ENCODE results near the gene PTTG1IP. TPM values are rescaled to one million over a fixed set of nuclear protein-coding genes. Genes with fewer than 3 reads are reported as not detected.

The PTTG1IP gene
- total and polyA plus RNA-seq, 10 of the 15 experiments (the other 5 are each of a cell fraction or from before 2014, with no cell fraction given), result 2.4 to 56.4 (median 44.4) TPM

Other genes starting within 250 kb of the PTTG1IP start
Only the 7 nearest of the 14 such genes appear.
- gene KRTAP12-1, start 191.5 kb downstream of the PTTG1IP start, total RNA-seq (2014; rRNA removed), result not detected in 2 replicates
- not detected in 2 replicates for gene KRTAP12-1, start 191.5 kb downstream of the PTTG1IP start, total RNA-seq (2014; rRNA removed; fragmentation: Illumina TruSeq; extraction: Trizol)
- not detected in 2 replicates for gene KRTAP12-1, start 191.5 kb downstream of the PTTG1IP start, total RNA-seq (2021)
- gene KRTAP12-1, start 191.5 kb downstream of the PTTG1IP start, polyA plus RNA-seq (2011; rRNA removed), result not detected in 2 replicates
- not detected in 2 replicates for gene KRTAP12-1, start 191.5 kb downstream of the PTTG1IP start, polyA plus RNA-seq (2014; fragmentation: Illumina TruSeq; extraction: Trizol)
- gene KRTAP12-1, start 191.5 kb downstream of the PTTG1IP start, polyA plus RNA-seq (2014; fragmentation: Nextera tagmentation; extraction: Ambion mirVana), result not detected
- gene KRTAP12-1, start 191.5 kb downstream of the PTTG1IP start, polyA plus RNA-seq (2014; rRNA removed), result not detected in 2 replicates
- not detected for gene KRTAP12-1, start 191.5 kb downstream of the PTTG1IP start, polyA plus RNA-seq (2016; fragmentation: Nextera tagmentation; extraction: Ambion mirVana)
- gene KRTAP10-12, start 176.5 kb downstream of the PTTG1IP start, total RNA-seq (2014; rRNA removed), result not detected in 2 replicates
- not detected in 2 replicates for gene KRTAP10-12, start 176.5 kb downstream of the PTTG1IP start, total RNA-seq (2014; rRNA removed; fragmentation: Illumina TruSeq; extraction: Trizol)
- gene KRTAP10-12, start 176.5 kb downstream of the PTTG1IP start, total RNA-seq (2021), result not detected in 2 replicates
- not detected in 2 replicates for gene KRTAP10-12, start 176.5 kb downstream of the PTTG1IP start, polyA plus RNA-seq (2011; rRNA removed)
- not detected in 2 replicates for gene KRTAP10-12, start 176.5 kb downstream of the PTTG1IP start, polyA plus RNA-seq (2014; fragmentation: Illumina TruSeq; extraction: Trizol)
- not detected for gene KRTAP10-12, start 176.5 kb downstream of the PTTG1IP start, polyA plus RNA-seq (2014; fragmentation: Nextera tagmentation; extraction: Ambion mirVana)
- gene KRTAP10-12, start 176.5 kb downstream of the PTTG1IP start, polyA plus RNA-seq (2014; rRNA removed), result not detected in 2 replicates
- gene KRTAP10-12, start 176.5 kb downstream of the PTTG1IP start, polyA plus RNA-seq (2016; fragmentation: Nextera tagmentation; extraction: Ambion mirVana), result not detected
- not detected in 2 replicates for gene TSPEAR, start 162.1 kb downstream of the PTTG1IP start, total RNA-seq (2014; rRNA removed)
- gene TSPEAR, start 162.1 kb downstream of the PTTG1IP start, total RNA-seq (2014; rRNA removed; fragmentation: Illumina TruSeq; extraction: Trizol), result not detected in 2 replicates
- gene TSPEAR, start 162.1 kb downstream of the PTTG1IP start, total RNA-seq (2021), result not detected in 2 replicates
- gene TSPEAR, start 162.1 kb downstream of the PTTG1IP start, polyA plus RNA-seq (2011; rRNA removed), result not detected in 2 replicates
- not detected in 2 replicates for gene TSPEAR, start 162.1 kb downstream of the PTTG1IP start, polyA plus RNA-seq (2014; fragmentation: Illumina TruSeq; extraction: Trizol)
- gene TSPEAR, start 162.1 kb downstream of the PTTG1IP start, polyA plus RNA-seq (2014; fragmentation: Nextera tagmentation; extraction: Ambion mirVana), result not detected
- gene TSPEAR, start 162.1 kb downstream of the PTTG1IP start, polyA plus RNA-seq (2014; rRNA removed), result not detected in 2 replicates
- gene TSPEAR, start 162.1 kb downstream of the PTTG1IP start, polyA plus RNA-seq (2016; fragmentation: Nextera tagmentation; extraction: Ambion mirVana), result not detected
- 75.6 and 82.3 TPM in 2 replicates for gene UBE2G2, start 71.9 kb downstream of the PTTG1IP start, total RNA-seq (2014; rRNA removed)
- gene UBE2G2, start 71.9 kb downstream of the PTTG1IP start, total RNA-seq (2014; rRNA removed; fragmentation: Illumina TruSeq; extraction: Trizol), result 62.4 and 66.1 TPM in 2 replicates
- 71.0 and 76.1 TPM in 2 replicates for gene UBE2G2, start 71.9 kb downstream of the PTTG1IP start, total RNA-seq (2021)
- 101 and 102 TPM in 2 replicates for gene UBE2G2, start 71.9 kb downstream of the PTTG1IP start, polyA plus RNA-seq (2011; rRNA removed)
- gene UBE2G2, start 71.9 kb downstream of the PTTG1IP start, polyA plus RNA-seq (2014; fragmentation: Illumina TruSeq; extraction: Trizol), result 93.5 and 94.7 TPM in 2 replicates
- 10 to 100 TPM; 27.0 to 32.0 TPM for gene UBE2G2, start 71.9 kb downstream of the PTTG1IP start, polyA plus RNA-seq (2014; fragmentation: Nextera tagmentation; extraction: Ambion mirVana)
- 116 and 139 TPM in 2 replicates for gene UBE2G2, start 71.9 kb downstream of the PTTG1IP start, polyA plus RNA-seq (2014; rRNA removed)
- 10 to 100 TPM; 72.7 to 79.2 TPM for gene UBE2G2, start 71.9 kb downstream of the PTTG1IP start, polyA plus RNA-seq (2016; fragmentation: Nextera tagmentation; extraction: Ambion mirVana)
- 67.5 and 77.0 TPM in 2 replicates for gene SUMO3, start 55.6 kb downstream of the PTTG1IP start, total RNA-seq (2014; rRNA removed)
- 70.3 and 74.3 TPM in 2 replicates for gene SUMO3, start 55.6 kb downstream of the PTTG1IP start, total RNA-seq (2014; rRNA removed; fragmentation: Illumina TruSeq; extraction: Trizol)
- 85.9 and 91.3 TPM in 2 replicates for gene SUMO3, start 55.6 kb downstream of the PTTG1IP start, total RNA-seq (2021)
- gene SUMO3, start 55.6 kb downstream of the PTTG1IP start, polyA plus RNA-seq (2011; rRNA removed), result 106 and 119 TPM in 2 replicates
- 80.0 and 88.4 TPM in 2 replicates for gene SUMO3, start 55.6 kb downstream of the PTTG1IP start, polyA plus RNA-seq (2014; fragmentation: Illumina TruSeq; extraction: Trizol)
- gene SUMO3, start 55.6 kb downstream of the PTTG1IP start, polyA plus RNA-seq (2014; fragmentation: Nextera tagmentation; extraction: Ambion mirVana), result 10 to 100 TPM; 14.3 to 33.0 TPM
- 91.3 and 98.3 TPM in 2 replicates for gene SUMO3, start 55.6 kb downstream of the PTTG1IP start, polyA plus RNA-seq (2014; rRNA removed)
- gene SUMO3, start 55.6 kb downstream of the PTTG1IP start, polyA plus RNA-seq (2016; fragmentation: Nextera tagmentation; extraction: Ambion mirVana), result 100 to 1,000 TPM; 164 TPM
- gene ITGB2, start 47.2 kb upstream of the PTTG1IP start, total RNA-seq (2014; rRNA removed), result 85.3 and 101 TPM in 2 replicates
- 25.2 and 31.3 TPM in 2 replicates for gene ITGB2, start 47.2 kb upstream of the PTTG1IP start, total RNA-seq (2014; rRNA removed; fragmentation: Illumina TruSeq; extraction: Trizol)
- 162 and 172 TPM in 2 replicates for gene ITGB2, start 47.2 kb upstream of the PTTG1IP start, total RNA-seq (2021)
- 31.3 and 57.2 TPM in 2 replicates for gene ITGB2, start 47.2 kb upstream of the PTTG1IP start, polyA plus RNA-seq (2011; rRNA removed)
- 17.2 and 38.7 TPM in 2 replicates for gene ITGB2, start 47.2 kb upstream of the PTTG1IP start, polyA plus RNA-seq (2014; fragmentation: Illumina TruSeq; extraction: Trizol)
- gene ITGB2, start 47.2 kb upstream of the PTTG1IP start, polyA plus RNA-seq (2014; fragmentation: Nextera tagmentation; extraction: Ambion mirVana), result 10 to 100 TPM in 1 of 2 experiments, 1 to 10 TPM in 1; 8.0 to 19.8 TPM
- 60.6 and 67.5 TPM in 2 replicates for gene ITGB2, start 47.2 kb upstream of the PTTG1IP start, polyA plus RNA-seq (2014; rRNA removed)
- gene ITGB2, start 47.2 kb upstream of the PTTG1IP start, polyA plus RNA-seq (2016; fragmentation: Nextera tagmentation; extraction: Ambion mirVana), result 100 to 1,000 TPM; 120 to 128 TPM
- 39.4 and 40.2 TPM in 2 replicates for gene SLX9, start 66.3 kb upstream of the PTTG1IP start, total RNA-seq (2014; rRNA removed)
- gene SLX9, start 66.3 kb upstream of the PTTG1IP start, total RNA-seq (2014; rRNA removed; fragmentation: Illumina TruSeq; extraction: Trizol), result 17.0 and 18.0 TPM in 2 replicates
- gene SLX9, start 66.3 kb upstream of the PTTG1IP start, total RNA-seq (2021), result 81.3 and 83.2 TPM in 2 replicates
- 14.8 and 27.7 TPM in 2 replicates for gene SLX9, start 66.3 kb upstream of the PTTG1IP start, polyA plus RNA-seq (2011; rRNA removed)
- gene SLX9, start 66.3 kb upstream of the PTTG1IP start, polyA plus RNA-seq (2014; fragmentation: Illumina TruSeq; extraction: Trizol), result 1.7 and 5.9 TPM in 2 replicates
- 1 to 10 TPM in 1 of 2 experiments, under 1 TPM in 1; 0.69 to 5.5 TPM for gene SLX9, start 66.3 kb upstream of the PTTG1IP start, polyA plus RNA-seq (2014; fragmentation: Nextera tagmentation; extraction: Ambion mirVana)
- 53.6 and 62.2 TPM in 2 replicates for gene SLX9, start 66.3 kb upstream of the PTTG1IP start, polyA plus RNA-seq (2014; rRNA removed)
- gene SLX9, start 66.3 kb upstream of the PTTG1IP start, polyA plus RNA-seq (2016; fragmentation: Nextera tagmentation; extraction: Ambion mirVana), result 10 to 100 TPM; 69.2 to 75.5 TPM